Measurements from ENCODE around the gene NFIC. TPM values are rescaled to one million over a fixed set of nuclear protein-coding genes. Genes with fewer than 3 reads are reported as not detected.

The NFIC gene
- polyA plus RNA-seq, 1 of the 3 experiments (the other 2 are of a cell fraction): 7.2 TPM

DNA sequence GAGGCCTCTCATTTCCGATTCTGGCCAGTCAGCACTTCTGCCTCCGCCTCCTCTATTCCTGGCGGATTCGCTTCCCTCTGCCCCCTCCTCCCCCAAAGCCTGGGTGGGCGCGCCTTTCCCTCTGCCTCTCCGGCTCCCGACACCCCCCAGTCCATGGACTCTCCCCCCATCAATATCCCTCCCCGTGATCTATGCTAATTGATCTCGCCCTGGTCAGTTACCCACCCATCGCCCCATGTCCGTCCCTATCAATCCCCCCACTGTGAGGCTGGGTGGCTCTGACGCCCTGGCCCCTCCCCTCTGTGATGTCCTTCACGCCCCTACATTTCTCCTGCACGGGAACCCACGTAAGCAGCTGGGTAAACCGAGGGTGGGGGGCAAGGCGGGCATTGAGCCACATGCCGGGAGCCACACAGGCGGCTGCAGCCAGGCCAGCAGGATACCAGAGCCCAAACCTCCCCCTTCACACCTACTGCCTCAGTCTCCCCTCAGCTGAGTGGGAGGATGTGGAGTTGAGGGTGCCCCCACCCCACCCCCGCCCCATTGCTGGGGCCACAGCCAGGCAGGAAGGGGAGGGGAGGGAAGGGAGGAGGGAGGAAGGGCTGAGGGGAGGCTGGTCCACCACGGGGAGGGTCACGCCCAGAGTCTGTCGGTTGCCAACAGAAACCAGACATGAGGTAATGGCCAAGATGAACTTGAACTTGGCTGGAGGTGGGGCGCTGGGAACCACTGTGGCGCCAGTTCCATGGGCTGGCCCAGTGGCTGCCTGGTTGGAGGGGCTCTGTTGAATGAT is 92.9 kb downstream of the NFIC start:
- Histone ChIP-seq H3K9ac (peak overlapping the region; percentile 25; the same call in 1 of the 2 replicates), H3K4me1 (ENCODE audit: control insufficient read depth in 1 of 2, insufficient read depth in 2 of 2, low read depth in 1 of 2, low read length in 1 of 2) (peaks cover 8 to 32% of the 10 kb centered on the region in 2 experiments; a peak in 2 of 4 replicates), H3K9me2 (no peaks in the 10 kb centered on the region), H3K27me3 (ENCODE audit: insufficient read depth) (no peaks in the 10 kb centered on the region), H3K79me2 (ENCODE audit: insufficient read depth) (peaks cover 21% of the 10 kb centered on the region; the same call in 1 of the 2 replicates), H4K20me1 (ENCODE audit: insufficient read depth) (peaks cover 26% of the 10 kb centered on the region), H3F3A (replicated peaks; ENCODE audit: insufficient read depth) (peaks cover 6% of the 10 kb centered on the region), H3K4me2 (peak overlapping the region; percentile 47; the same call in 1 of the 2 replicates), H3K36me3 (replicated peaks in 1 of 2; ENCODE audit: control insufficient read depth in 1 of 2, insufficient read depth in 2 of 2, low read length in 1 of 2) (peaks cover 13 to 29% of the 10 kb centered on the region in 2 experiments), H2AFZ (ENCODE audit: low read depth) (no peak overlapping the region), H3K4me3 (ENCODE audit: low read depth in 2 of 2, low read length in 1 of 2) (no peak overlapping the region), H3K9me3 (no peaks in the 10 kb centered on the region), H3K27ac (ENCODE audit: low read depth in 2 of 2, low read length in 1 of 2) (peak overlapping the region; percentile 67 to 95)
- CTCF ChIA-PET: interaction anchor here (0.6 to 2.8 kb wide), 4 partner anchors 11 to 113 kb away, joined by 3 to 11 read pairs (median 3); no protein-coding TSS in a partner anchor
- DNase-seq: peak; percentile 95
- POLR2A ChIA-PET: interaction anchor here (0.6 to 1.4 kb wide), 2 partner anchors 17 to 83 kb away, joined by 3 read pairs; no protein-coding TSS in a partner anchor
- 54% methylated on average over 17 of the region's 26 CpGs for WGBS (ENCODE audit: low lambda C conversion rate)
- no peak for TF ChIP-seq MEF2A (IDR thresholded peaks at IDR 0.05; ENCODE audit: borderline replicate concordance, low read depth)
- 0 out of 2 replicates have a peak, but pooled peaks have one; percentile 1 for TF ChIP-seq RAD21 (IDR thresholded peaks at IDR 0.05; ENCODE audit: low read length)
- TF ChIP-seq MXI1 (IDR thresholded peaks at IDR 0.05; ENCODE audit: low read depth, low read length): peak; percentile 48; the same call in 1 of the 2 replicates
- TF ChIP-seq NFIC (IDR thresholded peaks at IDR 0.05; ENCODE audit: borderline replicate concordance): 0 out of 2 replicates have a peak, but pooled peaks have one; percentile 20
- TF ChIP-seq EP300 (IDR thresholded peaks at IDR 0.05; ENCODE audit: borderline replicate concordance in 1 of 2, low read depth in 1 of 2, low read length in 1 of 2): peak in 1 of 2 experiments; percentile 33; a peak in 1 of 4 replicates
- TF ChIP-seq GABPA (IDR thresholded peaks at IDR 0.05; ENCODE audit: low read depth): no peak
- TF ChIP-seq RCOR1 (IDR thresholded peaks at IDR 0.05; ENCODE audit: low read length): no peak
- no peak for TF ChIP-seq YY1 (IDR thresholded peaks at IDR 0.05; ENCODE audit: low read depth)
- TF ChIP-seq JUND (IDR thresholded peaks at IDR 0.05): no peak
- no peak for TF ChIP-seq FOXJ3 (CRISPR knock-in tag; IDR thresholded peaks at IDR 0.05)
- TF ChIP-seq, protein P1, sequence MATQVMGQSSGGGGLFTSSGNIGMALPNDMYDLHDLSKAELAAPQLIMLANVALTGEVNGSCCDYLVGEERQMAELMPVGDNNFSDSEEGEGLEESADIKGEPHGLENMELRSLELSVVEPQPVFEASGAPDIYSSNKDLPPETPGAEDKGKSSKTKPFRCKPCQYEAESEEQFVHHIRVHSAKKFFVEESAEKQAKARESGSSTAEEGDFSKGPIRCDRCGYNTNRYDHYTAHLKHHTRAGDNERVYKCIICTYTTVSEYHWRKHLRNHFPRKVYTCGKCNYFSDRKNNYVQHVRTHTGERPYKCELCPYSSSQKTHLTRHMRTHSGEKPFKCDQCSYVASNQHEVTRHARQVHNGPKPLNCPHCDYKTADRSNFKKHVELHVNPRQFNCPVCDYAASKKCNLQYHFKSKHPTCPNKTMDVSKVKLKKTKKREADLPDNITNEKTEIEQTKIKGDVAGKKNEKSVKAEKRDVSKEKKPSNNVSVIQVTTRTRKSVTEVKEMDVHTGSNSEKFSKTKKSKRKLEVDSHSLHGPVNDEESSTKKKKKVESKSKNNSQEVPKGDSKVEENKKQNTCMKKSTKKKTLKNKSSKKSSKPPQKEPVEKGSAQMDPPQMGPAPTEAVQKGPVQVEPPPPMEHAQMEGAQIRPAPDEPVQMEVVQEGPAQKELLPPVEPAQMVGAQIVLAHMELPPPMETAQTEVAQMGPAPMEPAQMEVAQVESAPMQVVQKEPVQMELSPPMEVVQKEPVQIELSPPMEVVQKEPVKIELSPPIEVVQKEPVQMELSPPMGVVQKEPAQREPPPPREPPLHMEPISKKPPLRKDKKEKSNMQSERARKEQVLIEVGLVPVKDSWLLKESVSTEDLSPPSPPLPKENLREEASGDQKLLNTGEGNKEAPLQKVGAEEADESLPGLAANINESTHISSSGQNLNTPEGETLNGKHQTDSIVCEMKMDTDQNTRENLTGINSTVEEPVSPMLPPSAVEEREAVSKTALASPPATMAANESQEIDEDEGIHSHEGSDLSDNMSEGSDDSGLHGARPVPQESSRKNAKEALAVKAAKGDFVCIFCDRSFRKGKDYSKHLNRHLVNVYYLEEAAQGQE (IDR thresholded peaks at IDR 0.05; ENCODE audit: low read depth, low read length): no peak
- no peak for TF ChIP-seq TAF1 (IDR thresholded peaks at IDR 0.05; ENCODE audit: borderline replicate concordance, low read depth, low read length)

Measured in SK-N-SH (cell line).